HepG2 (cell line): ENCODE measurements around the gene SV2B. TPM values are rescaled to one million over a fixed set of nuclear protein-coding genes. Genes with fewer than 3 reads are reported as not detected.

Source experiments
- ATAC-seq: fragments of 200-7000 bp; cut with Tn5 transposase; 3 replicates; pipeline ENCODE4 v1.9.1; 2020; ENCODE audit warnings: mild to moderate bottlenecking, moderate library complexity
- BruUV-seq: library from RNA; stranded (reverse); fragments of 400-500 nt; replicated peaks from 2 replicates; lab custom pipeline; 2021; lab: Mats Ljungman, UMichigan
- CTCF ChIA-PET: fragments of 300-600 bp; formaldehyde crosslinking; extraction: SDS; loops from one replicate; lab custom pipeline; 2021; ENCODE audit warnings: low total read pairs, inconsistent platforms, low intra/inter-chr PET ratio; lab: Yijun Ruan, JAX
- POLR2A ChIA-PET: fragments of 350-600 bp; sonication (Branson Sonifier 250); formaldehyde crosslinking; loops from one replicate; lab custom pipeline; 2020; ENCODE audit warnings: antibody characterized with exemption, inconsistent platforms; lab: Yijun Ruan, JAX
- DNase-seq: peaks from one replicate; pipeline ENCODE4 v3.0.0-alpha.2; 2015; ENCODE audit warnings: low spot score
- FAIRE-seq: peaks from 3 replicates; lab custom pipeline; 2011; peaks lifted over from hg19 to GRCh38; lab: Jason Lieb, UNC
- H2AFZ ChIP-seq: one replicate; pipeline ENCODE4 v1.6.1; 2011; ENCODE audit warnings: low read length, inconsistent platforms
- H3K27ac ChIP-seq: fragments of 300-600 bp; 3 replicates; pipeline ENCODE4 v1.8.0; 2011; ENCODE audit warnings: mixed run types, mild to moderate bottlenecking, mixed read lengths, low read length, inconsistent platforms; ENCODE audit not compliant: insufficient read depth; ENCODE audit errors: extremely low read length
- H3K27me3 ChIP-seq, 2 experiments: fragments of 200-600 bp in 1 of 2; 2 replicates in 1 of 2; 3 replicates in 1 of 2; pipeline versions ENCODE4 v1.6.0 to v1.8.0; 2011; ENCODE audit warnings: low read length in 2 of 2, mild to moderate bottlenecking in 2 of 2, moderate library complexity in 2 of 2, inconsistent platforms in 1 of 2; ENCODE audit not compliant: insufficient read depth in 2 of 2, control insufficient read depth in 1 of 2
- H3K36me3 ChIP-seq, 2 experiments: fragments of 200-600 bp in 1 of 2; replicated peaks in 1 of 2; 2 replicates in 1 of 2; 3 replicates in 1 of 2; pipeline versions ENCODE4 v1.5.1 to v1.8.0; 2011; ENCODE audit warnings: low read length in 2 of 2, inconsistent platforms in 1 of 2; ENCODE audit not compliant: insufficient read depth in 2 of 2, control insufficient read depth in 1 of 2
- H3K4me1 ChIP-seq: 2 replicates; pipeline ENCODE4 v1.5.1; 2012; ENCODE audit warnings: low read length, inconsistent platforms; ENCODE audit not compliant: insufficient read depth
- H3K4me2 ChIP-seq: 2 replicates; pipeline ENCODE4 v1.6.0; 2011; ENCODE audit warnings: low read depth, low read length, inconsistent platforms
- H3K4me3 ChIP-seq, 3 experiments: fragments of 200-600 bp in 1 of 3; sonication (generic), shearing (Covaris generic) in 1 of 3; replicated peaks in 1 of 3; 2 replicates each; pipeline ENCODE4 v1.5.1; 2011 to 2016; ENCODE audit warnings: low read length in 3 of 3, inconsistent platforms in 2 of 3, low read depth in 2 of 3, mild to moderate bottlenecking in 2 of 3, control low read depth in 1 of 3, mixed read lengths in 1 of 3; ENCODE audit not compliant: insufficient read depth in 1 of 3
- H3K79me2 ChIP-seq: one replicate; pipeline ENCODE4 v1.6.1; 2011; ENCODE audit warnings: low read length, inconsistent platforms; ENCODE audit not compliant: insufficient read depth
- H3K9ac ChIP-seq: 2 replicates; pipeline ENCODE4 v1.6.0; 2011; ENCODE audit warnings: mild to moderate bottlenecking, low read depth, low read length, inconsistent platforms; ENCODE audit not compliant: insufficient read depth
- H3K9me3 ChIP-seq: 2 replicates; pipeline ENCODE4 v1.5.1; 2012; ENCODE audit warnings: mild to moderate bottlenecking, low read length
- H4K20me1 ChIP-seq: 2 replicates; pipeline ENCODE4 v1.6.0; 2011; ENCODE audit warnings: inconsistent platforms, mild to moderate bottlenecking, low read length, moderate library complexity; ENCODE audit not compliant: insufficient read depth
- ADNP ChIP-seq: sonication (generic); formaldehyde crosslinking; IDR thresholded peaks from 2 replicates; pipeline ENCODE4 v1.4.0; 2020; ENCODE audit warnings: missing genetic modification reagents
- DRAP1 ChIP-seq: IDR thresholded peaks from 2 replicates; pipeline ENCODE4 v1.6.1; 2016; ENCODE audit warnings: missing genetic modification reagents, missing compliant biosample characterization
- HNRNPL ChIP-seq: fragments of 200-400 bp; formaldehyde crosslinking; IDR thresholded peaks from 2 replicates; pipeline ENCODE4 v1.6.1; 2017; ENCODE audit warnings: mild to moderate bottlenecking, low read depth, low read length
- NFRKB ChIP-seq: fragments of 450-650 bp; IDR thresholded peaks from 2 replicates; pipeline ENCODE4 v1.6.1; 2017
- PCBP1 ChIP-seq: fragments of 200-400 bp; formaldehyde crosslinking; IDR thresholded peaks from 2 replicates; pipeline ENCODE4 v1.6.1; 2017; ENCODE audit warnings: mild to moderate bottlenecking, low read depth, low read length, borderline replicate concordance
- SMARCC2 ChIP-seq: fragments of 450-650 bp; IDR thresholded peaks from 2 replicates; pipeline ENCODE4 v1.6.1; 2017; ENCODE audit warnings: antibody characterized with exemption, mild to moderate bottlenecking
- SMARCE1 ChIP-seq: fragments of 450-650 bp; IDR thresholded peaks from 2 replicates; pipeline ENCODE4 v1.6.1; 2017; ENCODE audit warnings: borderline replicate concordance
- SMC3 ChIP-seq: IDR thresholded peaks from 2 replicates; pipeline ENCODE4 v1.6.1; 2011; ENCODE audit warnings: low read length, improper control_type of control experiment
- STAG1 ChIP-seq: sonication (generic); formaldehyde crosslinking; IDR thresholded peaks from 2 replicates; pipeline ENCODE4 v1.4.0; 2020; ENCODE audit warnings: missing genetic modification reagents
- WGBS: methylation state at CpG from one replicate; pipeline ENCODE4 v1.1.6; 2017; ENCODE audit warnings: low lambda C conversion rate; 5-methylcytosine and 5-hydroxymethylcytosine counted together
- in situ Hi-C: cut with HindIII; loops from 2 replicates; pipeline ENCODE4 v1.10.0; 2017; ENCODE audit warnings: low pct_unique_long_range_greater_than_20kb; ENCODE audit not compliant: extremely low pct_ligation_motif_present
- intact Hi-C: fragments of 100-400 bp; cut with micrococcal nuclease; formaldehyde crosslinking; loops from one replicate; pipeline ENCODE4 v1.10.0; 2022; ENCODE audit not compliant: unreplicated experiment
- polyA plus RNA-seq, 8 experiments: library from polyadenylated mRNA; depleted of rRNA in 3 of 8; stranded (reverse) in 7 of 8; unstranded in 1 of 8; fragments of >200 nt; fragmentation: Illumina TruSeq in 4 of 8; extraction: Trizol in 4 of 8; gene quantifications; 2 replicates each; pipeline versions ENCODE4 v1.2.1 to v1.2.3, GENCODE V29; 2011 to 2016; ENCODE audit warnings: low read depth in 4 of 8, missing spikeins in 1 of 8, mixed read lengths in 1 of 8; ENCODE audit not compliant: insufficient read depth in 1 of 8
- total RNA-seq, 5 experiments: library from RNA; depleted of rRNA; stranded (reverse); fragments of >200 nt; fragmentation: Illumina TruSeq; extraction: Trizol; gene quantifications; 2 replicates each; pipeline ENCODE4 v1.2.3, GENCODE V29; 2016; ENCODE audit warnings: low read depth in 1 of 5
- TF ChIP-seq, protein P1 (sequence below): sonication (generic); formaldehyde crosslinking; IDR thresholded peaks from 2 replicates; pipeline ENCODE4 v1.5.0; 2020; ENCODE audit warnings: mild to moderate bottlenecking, missing genetic modification reagents, moderate library complexity
- TF ChIP-seq, protein P2 (sequence below): sonication (generic); formaldehyde crosslinking; IDR thresholded peaks from 2 replicates; pipeline ENCODE4 v1.4.0; 2020; ENCODE audit warnings: missing genetic modification reagents, mild to moderate bottlenecking, borderline replicate concordance

The SV2B gene
- total and polyA plus RNA-seq, 2 of the 13 experiments (the other 11 are each of a cell fraction or from before 2014, with no cell fraction given), result not detected

- Histone ChIP-seq H3K36me3 (no peaks in the 10 kb centered on the region), H3K9ac (no peak overlapping the region), H3K27ac (no peak overlapping the region), H3K79me2 (no peaks in the 10 kb centered on the region), H3K4me1 (no peaks in the 10 kb centered on the region), H3K9me3 (no peaks in the 10 kb centered on the region), H2AFZ (no peak overlapping the region), H3K4me3 (no peak overlapping the region), H3K27me3 (peaks cover 0 to 4% of the 10 kb centered on the region in 2 experiments; a peak in 1 of 5 replicates), H4K20me1 (no peaks in the 10 kb centered on the region), H3K4me2 (no peak overlapping the region)
- DNase-seq, result peak; percentile 35
- ATAC-seq, result peak; percentile 52; the same call in 2 of the 3 replicates
- POLR2A ChIA-PET, result no interaction called here
- whole genome bisulfite sequencing, result 1% methylated on average over 8 of the region's 8 CpGs
- CTCF ChIA-PET, result interaction anchor here (0.7 to 1.9 kb wide), 3 partner anchors 24 to 222 kb away, joined by 3 to 27 read pairs (median 3); no protein-coding TSS in a partner anchor
- TF ChIP-seq DRAP1 (CRISPR knock-in tag) (no peak), SMC3 (peak; percentile 54), NFRKB (no peak), PCBP1 (0 out of 2 replicates have a peak, but pooled peaks have one; percentile 35), SMARCC2 (no peak), HNRNPL (no peak), ADNP (CRISPR knock-in tag) (no peak), SMARCE1 (no peak), STAG1 (CRISPR knock-in tag) (peak; percentile 77)
- TF ChIP-seq, protein P1, sequence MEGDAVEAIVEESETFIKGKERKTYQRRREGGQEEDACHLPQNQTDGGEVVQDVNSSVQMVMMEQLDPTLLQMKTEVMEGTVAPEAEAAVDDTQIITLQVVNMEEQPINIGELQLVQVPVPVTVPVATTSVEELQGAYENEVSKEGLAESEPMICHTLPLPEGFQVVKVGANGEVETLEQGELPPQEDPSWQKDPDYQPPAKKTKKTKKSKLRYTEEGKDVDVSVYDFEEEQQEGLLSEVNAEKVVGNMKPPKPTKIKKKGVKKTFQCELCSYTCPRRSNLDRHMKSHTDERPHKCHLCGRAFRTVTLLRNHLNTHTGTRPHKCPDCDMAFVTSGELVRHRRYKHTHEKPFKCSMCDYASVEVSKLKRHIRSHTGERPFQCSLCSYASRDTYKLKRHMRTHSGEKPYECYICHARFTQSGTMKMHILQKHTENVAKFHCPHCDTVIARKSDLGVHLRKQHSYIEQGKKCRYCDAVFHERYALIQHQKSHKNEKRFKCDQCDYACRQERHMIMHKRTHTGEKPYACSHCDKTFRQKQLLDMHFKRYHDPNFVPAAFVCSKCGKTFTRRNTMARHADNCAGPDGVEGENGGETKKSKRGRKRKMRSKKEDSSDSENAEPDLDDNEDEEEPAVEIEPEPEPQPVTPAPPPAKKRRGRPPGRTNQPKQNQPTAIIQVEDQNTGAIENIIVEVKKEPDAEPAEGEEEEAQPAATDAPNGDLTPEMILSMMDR (CRISPR knock-in tag), result peak; percentile 79
- TF ChIP-seq, protein P2, sequence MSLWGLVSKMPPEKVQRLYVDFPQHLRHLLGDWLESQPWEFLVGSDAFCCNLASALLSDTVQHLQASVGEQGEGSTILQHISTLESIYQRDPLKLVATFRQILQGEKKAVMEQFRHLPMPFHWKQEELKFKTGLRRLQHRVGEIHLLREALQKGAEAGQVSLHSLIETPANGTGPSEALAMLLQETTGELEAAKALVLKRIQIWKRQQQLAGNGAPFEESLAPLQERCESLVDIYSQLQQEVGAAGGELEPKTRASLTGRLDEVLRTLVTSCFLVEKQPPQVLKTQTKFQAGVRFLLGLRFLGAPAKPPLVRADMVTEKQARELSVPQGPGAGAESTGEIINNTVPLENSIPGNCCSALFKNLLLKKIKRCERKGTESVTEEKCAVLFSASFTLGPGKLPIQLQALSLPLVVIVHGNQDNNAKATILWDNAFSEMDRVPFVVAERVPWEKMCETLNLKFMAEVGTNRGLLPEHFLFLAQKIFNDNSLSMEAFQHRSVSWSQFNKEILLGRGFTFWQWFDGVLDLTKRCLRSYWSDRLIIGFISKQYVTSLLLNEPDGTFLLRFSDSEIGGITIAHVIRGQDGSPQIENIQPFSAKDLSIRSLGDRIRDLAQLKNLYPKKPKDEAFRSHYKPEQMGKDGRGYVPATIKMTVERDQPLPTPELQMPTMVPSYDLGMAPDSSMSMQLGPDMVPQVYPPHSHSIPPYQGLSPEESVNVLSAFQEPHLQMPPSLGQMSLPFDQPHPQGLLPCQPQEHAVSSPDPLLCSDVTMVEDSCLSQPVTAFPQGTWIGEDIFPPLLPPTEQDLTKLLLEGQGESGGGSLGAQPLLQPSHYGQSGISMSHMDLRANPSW, result no peak
- in situ Hi-C loops, result loop anchor here (5.0 to 25.0 kb wide), 2 partner anchors 214 to 334 kb away; partner anchors contain the start of genes HDDC3 and UNC45A
- FAIRE-seq, result peak; percentile 83
- BruUV-seq, result no TSS peak
- intact Hi-C loops, result loop anchor here (1.0 kb wide), 1 partner anchor 215 kb away; no protein-coding TSS in a partner anchor
Observed at GRCh38 chr15:91271565-91272153, 171.6 kb downstream of the SV2B start.
